Left lung (tissue), 10 donors: ENCODE results near the gene AUTS2. TPM values are rescaled to one million over a fixed set of nuclear protein-coding genes. Genes with fewer than 3 reads are reported as not detected.

ENCODE experiments used
- ATAC-seq: fragments of 200-7000 bp; cut with Tn5 transposase; one replicate; pipeline ENCODE4 v1.9.1; 2020; ENCODE audit warnings: moderate library complexity
- DNase-seq, 4 donors: peaks; one replicate each; pipeline ENCODE4 v3.0.0-alpha.2; 2013 to 2020
- H3K27ac ChIP-seq, 2 donors: fragments of 200-600 bp; sonication (generic) in 1 of 2; one replicate each; pipeline versions ENCODE4 v1.5.0 to v1.8.0; 2020 to 2021
- H3K27me3 ChIP-seq, 2 donors: fragments of 200-600 bp; sonication (generic) in 1 of 2; one replicate each; pipeline versions ENCODE4 v1.5.0 to v1.8.0; 2020 to 2021
- H3K36me3 ChIP-seq, 2 donors: fragments of 200-600 bp; sonication (generic) in 1 of 2; one replicate each; pipeline versions ENCODE4 v1.5.0 to v1.8.0; 2020 to 2021
- H3K4me1 ChIP-seq, 2 donors: fragments of 200-600 bp; one replicate each; pipeline ENCODE4 v1.8.0; 2021
- H3K4me3 ChIP-seq, 2 donors: fragments of 200-600 bp; sonication (generic) in 1 of 2; one replicate each; pipeline versions ENCODE4 v1.5.0 to v1.8.0; 2020 to 2021; ENCODE audit warnings: mild to moderate bottlenecking in 1 of 2
- H3K9me3 ChIP-seq, 2 donors: fragments of 200-600 bp; sonication (generic) in 1 of 2; one replicate each; pipeline versions ENCODE4 v1.5.0 to v1.8.0; 2020 to 2021
- CTCF ChIP-seq, 2 donors: fragments of 200-600 bp; sonication (generic) in 1 of 2; IDR thresholded peaks; one replicate each; pipeline versions ENCODE4 v1.5.0 to v1.8.0; 2021; ENCODE audit warnings: antibody characterized with exemption in 2 of 2
- intact Hi-C, 2 donors: fragments of 100-400 bp; cut with DNase I; formaldehyde crosslinking; loops; one replicate each; pipeline versions ENCODE4 v1.11.2 to v1.14.2; 2022
- polyA plus RNA-seq, 6 donors: library from polyadenylated mRNA; unstranded; fragments of 120-200 nt; gene quantifications; one replicate each; pipeline ENCODE4 v1.2.1, GENCODE V29; 2013; ENCODE audit not compliant: insufficient read length in 6 of 6
- total RNA-seq, 2 donors: library from RNA; stranded (reverse); fragmentation: NEBNext Ultra II Directional; extraction: Animal tissue kit (Norgen Biotek cat#: 25700); gene quantifications; one replicate each; pipeline ENCODE4 v1.2.1, GENCODE V29; 2021
- donor health status: DM: no; HTN: yes; CAD: no.
- donor health status: DM: no; HTN: no; CAD: no.

Gene AUTS2
- total and polyA plus RNA-seq, 8 donors, result 40.4 to 119 (median 103) TPM

GRCh38 chr7:69762821-69763352 is 164.6 kb downstream of the AUTS2 start:
- DNase-seq, result no peak
- H3K9me3 ChIP-seq, result no peaks in the 10 kb centered on the region
- no peaks in the 10 kb centered on the region for H3K4me1 ChIP-seq
- intact Hi-C loops, result no loop called here
- H3K36me3 ChIP-seq, result no peaks in the 10 kb centered on the region
- no peak overlapping the region for H3K4me3 ChIP-seq
- ATAC-seq, result no peak
- no peak for TF ChIP-seq CTCF (IDR thresholded peaks at IDR 0.05)
- no peak overlapping the region for H3K27ac ChIP-seq
- H3K27me3 ChIP-seq, result no peaks in the 10 kb centered on the region

GRCh38 chr7:69763513-69763912 is 165.2 kb downstream of the AUTS2 start:
- Histone ChIP-seq H3K27ac (no peak overlapping the region), H3K4me1 (no peaks in the 10 kb centered on the region), H3K9me3 (no peaks in the 10 kb centered on the region), H3K4me3 (no peak overlapping the region), H3K36me3 (no peaks in the 10 kb centered on the region), H3K27me3 (no peaks in the 10 kb centered on the region)
- DNase-seq (no peak), ATAC-seq (no peak)
- intact Hi-C loops, result no loop called here
- no peak for TF ChIP-seq CTCF (IDR thresholded peaks at IDR 0.05)

- no peak overlapping the region for H3K27ac ChIP-seq
- no peak for TF ChIP-seq CTCF (IDR thresholded peaks at IDR 0.05)
- no peaks in the 10 kb centered on the region for H3K36me3 ChIP-seq
- DNase-seq, result no peak
- H3K4me3 ChIP-seq, result no peak overlapping the region
- no peaks in the 10 kb centered on the region for H3K9me3 ChIP-seq
- intact Hi-C loops, result no loop called here
- H3K27me3 ChIP-seq, result no peaks in the 10 kb centered on the region
- H3K4me1 ChIP-seq, result no peaks in the 10 kb centered on the region
- no peak for ATAC-seq
Measured at GRCh38 chr7:69764147-69764546, 165.9 kb downstream of the AUTS2 start.

GRCh38 chr7:69764681-69765080 is 166.4 kb downstream of the AUTS2 start:
- Histone ChIP-seq H3K4me1 (no peaks in the 10 kb centered on the region), H3K4me3 (no peak overlapping the region), H3K27me3 (no peaks in the 10 kb centered on the region), H3K27ac (no peak overlapping the region), H3K9me3 (no peaks in the 10 kb centered on the region), H3K36me3 (no peaks in the 10 kb centered on the region)
- no peak for ATAC-seq
- intact Hi-C loops, result no loop called here
- no peak for DNase-seq
- no peak for TF ChIP-seq CTCF (IDR thresholded peaks at IDR 0.05)

- H3K9me3 ChIP-seq, result no peaks in the 10 kb centered on the region
- H3K4me1 ChIP-seq, result no peaks in the 10 kb centered on the region
- H3K27ac ChIP-seq, result no peak overlapping the region
- no peak for TF ChIP-seq CTCF (IDR thresholded peaks at IDR 0.05)
- no peaks in the 10 kb centered on the region for H3K27me3 ChIP-seq
- H3K4me3 ChIP-seq, result no peak overlapping the region
- no peak for DNase-seq
- intact Hi-C loops, result no loop called here
- H3K36me3 ChIP-seq, result no peaks in the 10 kb centered on the region
- ATAC-seq, result no peak
Measured at GRCh38 chr7:69765879-69766278, 167.6 kb downstream of the AUTS2 start.
